SW480 (cell line): Measurements from ENCODE around the gene TDRD10.

Experiments
- DNase-seq: peaks from one replicate; pipeline ENCODE4 v3.0.0-alpha.2; 2016; ENCODE audit warnings: low spot score

TDRD10 gene

GRCh38 chr1:154578058-154578418 is 76.0 kb downstream of the TDRD10 start:
- DNase-seq, result no peak

- no peak for DNase-seq
These were observed 77.4 kb downstream of the TDRD10 start for GRCh38 chr1:154579374-154579773.

DNA sequence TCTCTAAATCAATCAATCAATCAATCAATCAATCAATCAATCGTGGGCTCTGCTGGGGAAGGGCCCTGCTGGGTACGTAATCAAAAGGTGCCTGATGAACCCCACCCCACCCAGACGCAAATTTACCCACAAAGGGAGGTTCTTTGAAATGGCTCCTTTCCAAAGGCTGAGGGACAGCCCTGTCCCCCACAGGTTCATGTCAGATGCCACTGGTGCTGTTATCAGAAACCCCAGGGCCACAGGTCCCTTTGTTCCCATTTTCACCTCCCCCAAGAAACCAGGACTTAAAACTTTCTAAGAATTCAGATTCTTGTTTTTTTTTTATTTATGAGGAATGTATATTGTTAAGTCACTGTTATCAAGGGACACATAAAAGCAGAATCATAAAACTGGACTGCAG is 79.7 kb downstream of the TDRD10 start:
- DNase-seq, result no peak

- no peak for DNase-seq
These were observed 80.9 kb downstream of the TDRD10 start for GRCh38 chr1:154582885-154583284.

DNA sequence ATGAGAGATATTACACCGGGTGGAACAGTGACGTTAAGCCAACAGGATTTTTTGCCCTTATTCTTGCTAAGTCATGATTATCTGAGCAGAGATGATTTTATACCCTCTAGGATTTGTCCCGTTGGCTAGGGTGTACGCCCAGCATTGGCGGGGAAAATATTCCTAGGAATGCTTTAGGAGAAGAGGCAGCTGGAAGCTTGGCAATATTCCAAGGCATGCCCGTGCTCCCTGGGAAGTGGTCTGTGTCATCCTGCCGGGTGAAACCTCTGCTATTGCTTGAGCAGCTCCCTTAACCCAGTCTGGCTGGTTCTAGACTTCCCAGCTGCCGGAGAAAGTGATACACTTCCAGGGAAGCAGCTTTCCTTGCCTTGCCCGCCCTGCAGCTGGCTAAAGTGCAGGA is 81.8 kb downstream of the TDRD10 start:
- DNase-seq, result no peak

DNA sequence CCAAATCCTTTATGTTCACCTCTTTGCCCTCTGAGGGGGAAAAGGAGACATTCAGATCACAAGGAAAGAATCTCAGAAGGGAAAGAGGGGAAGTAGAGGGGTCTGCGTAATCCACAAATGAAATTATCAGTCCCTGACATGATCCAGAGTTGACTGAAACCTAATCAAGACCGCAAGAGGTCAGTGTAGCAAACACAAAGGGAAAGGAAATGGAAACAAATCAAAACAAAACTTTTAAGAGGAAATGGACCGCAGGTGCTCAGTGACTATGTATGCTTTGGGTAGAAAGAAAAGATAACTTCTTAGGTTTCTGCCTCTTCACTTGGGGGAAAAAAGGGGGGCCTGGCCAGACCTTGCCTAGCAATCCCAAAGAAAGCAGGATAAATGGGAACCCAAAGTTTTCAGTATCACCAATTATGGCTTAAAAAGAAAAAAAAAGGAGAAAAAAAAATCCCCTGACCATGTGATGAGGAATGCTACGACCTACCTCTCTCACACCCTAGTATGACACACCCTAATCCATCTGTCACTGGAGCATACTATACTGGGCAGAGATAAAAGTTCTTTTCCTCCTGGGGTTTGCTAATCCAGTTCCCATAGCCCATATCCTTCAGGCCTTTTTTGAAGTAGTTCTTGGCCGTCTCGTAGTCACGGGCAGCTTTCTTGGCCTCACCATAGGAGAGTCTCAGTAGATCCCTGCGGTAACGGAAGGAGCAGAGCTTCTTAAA is 82.4 kb downstream of the TDRD10 start:
- no peak for DNase-seq

GRCh38 chr1:154586231-154586630 is 84.2 kb downstream of the TDRD10 start:
- no peak for DNase-seq

DNA sequence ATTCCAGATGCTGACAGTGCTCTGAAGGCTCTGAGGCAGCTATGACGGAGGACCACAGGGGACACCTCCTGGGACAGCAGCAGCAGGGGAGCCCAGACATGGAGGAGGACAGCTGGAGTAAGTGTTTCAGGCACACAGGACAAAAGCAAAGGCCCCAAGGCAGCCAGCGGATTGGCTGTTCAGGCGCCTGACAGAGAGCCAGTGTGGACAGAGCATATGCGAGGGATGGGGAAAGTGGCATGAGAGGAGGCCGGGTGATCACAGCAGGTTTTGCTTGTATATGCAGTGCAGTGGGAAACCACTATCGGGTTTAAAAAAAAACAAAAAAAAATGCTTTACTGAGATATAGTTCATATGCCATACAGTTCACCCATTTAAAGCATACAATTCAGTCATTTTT is 84.6 kb downstream of the TDRD10 start:
- DNase-seq, result no peak

DNA sequence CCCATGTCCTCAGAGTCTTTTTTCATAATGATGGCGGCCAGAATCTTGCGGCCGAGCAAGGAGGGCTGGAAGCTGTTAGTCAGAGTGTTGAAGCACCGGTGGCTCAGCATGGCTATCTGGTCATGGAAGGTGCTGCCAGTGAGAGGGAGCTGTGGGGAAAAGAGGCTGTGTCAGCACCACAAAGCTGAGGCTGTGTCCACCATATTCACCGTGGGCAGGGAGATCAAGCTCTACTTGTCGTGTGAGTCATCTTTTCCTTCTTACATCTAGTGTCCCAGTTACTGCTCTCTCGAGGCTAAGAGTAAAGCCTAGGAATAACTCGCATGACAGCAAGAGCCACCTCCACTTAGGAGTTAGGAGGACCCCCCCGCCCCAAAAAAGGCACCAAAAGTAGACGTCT is 87.8 kb downstream of the TDRD10 start:
- no peak for DNase-seq

DNA sequence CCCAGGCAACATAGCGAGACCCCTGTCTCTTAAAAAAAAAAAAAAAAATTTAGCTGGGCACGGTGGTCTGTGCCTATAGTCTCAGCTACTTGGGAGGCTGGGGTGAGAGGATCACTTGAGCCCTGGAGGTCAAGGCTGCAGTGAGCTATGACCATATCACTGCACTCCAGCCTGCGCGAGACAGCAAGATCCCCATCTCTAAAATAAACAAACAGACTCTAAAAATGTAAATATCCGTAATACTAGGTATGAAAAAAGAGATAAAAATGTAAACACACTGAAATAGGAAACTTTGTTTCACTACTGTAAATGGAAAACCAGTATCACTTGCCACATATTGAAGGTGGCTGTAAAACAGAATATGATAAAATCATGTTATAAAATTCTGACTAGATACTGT is 88.7 kb downstream of the TDRD10 start:
- DNase-seq, result no peak

- DNase-seq, result no peak
These were observed 89.2 kb downstream of the TDRD10 start for GRCh38 chr1:154591206-154591605.

DNA sequence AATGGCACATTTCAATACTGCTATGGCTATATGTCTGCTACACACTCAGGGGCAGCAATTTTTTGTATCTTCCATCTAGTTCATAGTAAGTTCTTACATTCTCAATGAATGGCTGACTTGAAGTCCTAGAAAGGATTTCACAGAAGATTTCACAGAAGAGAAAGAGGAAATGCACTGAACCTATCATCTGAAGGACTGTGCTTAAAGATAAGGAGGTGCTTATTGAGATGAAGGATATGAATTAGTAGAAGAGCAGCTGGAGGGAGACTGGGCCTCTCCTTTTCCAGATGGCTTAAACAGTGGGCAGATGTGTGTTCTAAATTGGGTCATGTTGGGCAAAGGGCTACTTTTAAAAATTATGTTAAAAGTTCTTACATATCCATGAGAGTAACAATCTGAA is 91.4 kb downstream of the TDRD10 start:
- no peak for DNase-seq

DNA sequence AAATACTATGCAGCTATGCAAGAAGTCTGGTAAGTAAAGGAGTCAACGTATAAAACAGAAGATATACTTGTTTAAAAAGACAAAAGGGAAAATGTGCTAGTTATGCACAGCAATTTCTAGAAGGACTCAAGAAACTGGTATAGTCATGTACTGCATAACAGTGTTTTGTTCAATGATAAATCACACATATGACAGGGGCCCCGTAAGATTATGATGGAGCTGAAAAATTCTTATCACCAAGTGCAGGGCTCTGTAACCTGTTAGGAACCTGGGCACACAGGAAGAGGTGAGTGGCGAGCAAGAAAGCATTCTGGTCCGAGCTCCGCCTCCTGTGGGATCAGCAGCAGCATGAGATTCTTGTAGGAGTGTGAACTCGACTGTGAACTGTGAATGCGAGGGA is 92.8 kb downstream of the TDRD10 start:
- DNase-seq, result no peak

GRCh38 chr1:154595621-154596020 is 93.6 kb downstream of the TDRD10 start:
- no peak for DNase-seq
